Neural cell (in vitro differentiated cells): ENCODE measurements around the gene GDPD4. TPM values are rescaled to one million over a fixed set of nuclear protein-coding genes. Genes with fewer than 3 reads are reported as not detected.

ENCODE experiments used
- H2AFZ ChIP-seq: fragments of 200-600, 300-800 bp; sonication (generic), shearing (Covaris generic); 2 replicates; pipeline ENCODE4 v1.6.0; 2014; ENCODE audit warnings: low read depth, mild to moderate bottlenecking, antibody characterized with exemption, low read length, moderate library complexity
- H3F3A ChIP-seq: fragments of 200-600 bp; shearing (Covaris generic); 2 replicates; pipeline ENCODE4 v1.6.1; 2016; ENCODE audit warnings: mild to moderate bottlenecking, moderate library complexity, mixed read lengths, antibody characterized with exemption, low read length; ENCODE audit not compliant: insufficient read depth, poor library complexity, severe bottlenecking
- H3K27ac ChIP-seq: fragments of 200-600, 300-800 bp; sonication (generic), shearing (Covaris generic); 2 replicates; pipeline ENCODE4 v1.5.1; 2014; ENCODE audit warnings: mild to moderate bottlenecking, low read length, moderate library complexity
- H3K27me3 ChIP-seq: fragments of 300-800, 200-600 bp; sonication (generic), shearing (Covaris generic); 2 replicates; pipeline ENCODE4 v1.6.0; 2014; ENCODE audit warnings: mild to moderate bottlenecking, low read depth, low read length, moderate library complexity; ENCODE audit not compliant: insufficient read depth
- H3K36me3 ChIP-seq: fragments of 300-800, 200-600 bp; sonication (generic), shearing (Covaris generic); 2 replicates; pipeline ENCODE4 v1.5.1; 2014; ENCODE audit warnings: mild to moderate bottlenecking, antibody characterized with exemption, low read length, moderate library complexity; ENCODE audit not compliant: insufficient read depth
- H3K4me2 ChIP-seq: fragments of 300-800, 200-600 bp; sonication (generic), shearing (Covaris generic); 2 replicates; pipeline ENCODE4 v1.6.0; 2014; ENCODE audit warnings: mild to moderate bottlenecking, low read length
- H3K4me3 ChIP-seq: fragments of 300-800, 200-600 bp; sonication (generic), shearing (Covaris generic); 2 replicates; pipeline ENCODE4 v1.5.1; 2014; ENCODE audit warnings: mild to moderate bottlenecking, low read length, moderate library complexity
- H3K79me2 ChIP-seq: fragments of 200-600 bp; shearing (Covaris generic); replicated peaks from 2 replicates; pipeline ENCODE4 v1.6.0; 2014; ENCODE audit warnings: mild to moderate bottlenecking, low read length, moderate library complexity; ENCODE audit not compliant: insufficient read depth
- H3K9ac ChIP-seq: fragments of 300-800, 200-600 bp; sonication (generic), shearing (Covaris generic); 2 replicates; pipeline ENCODE4 v1.6.1; 2016; ENCODE audit warnings: mild to moderate bottlenecking, low read length, mixed read lengths
- H3K9me2 ChIP-seq: fragments of 200-600 bp; shearing (Covaris generic); 2 replicates; pipeline ENCODE4 v1.6.1; 2016; ENCODE audit warnings: mild to moderate bottlenecking, low read length, mixed read lengths; ENCODE audit not compliant: insufficient read depth
- H3K9me3 ChIP-seq: fragments of 200-600, 300-800 bp; sonication (generic), shearing (Covaris generic); 2 replicates; pipeline ENCODE4 v1.6.1; 2016; ENCODE audit warnings: mild to moderate bottlenecking, mixed run types, low read length, moderate library complexity, mixed read lengths
- H4K20me1 ChIP-seq: fragments of 200-600 bp; shearing (Covaris generic); 2 replicates; pipeline ENCODE4 v1.6.1; 2016; ENCODE audit warnings: mild to moderate bottlenecking, mixed run types; ENCODE audit not compliant: insufficient read depth
- CTCF ChIP-seq: fragments of 450-650 bp; IDR thresholded peaks from 2 replicates; pipeline ENCODE4 v1.5.1; 2014; ENCODE audit warnings: antibody characterized with exemption, mild to moderate bottlenecking, moderate library complexity; ENCODE audit not compliant: poor library complexity, severe bottlenecking
- EP300 ChIP-seq: fragments of 450-650 bp; conservative IDR thresholded peaks from 2 replicates; pipeline ENCODE4 v1.6.1; 2014; ENCODE audit warnings: antibody characterized with exemption, mild to moderate bottlenecking, moderate library complexity; ENCODE audit not compliant: poor library complexity, severe bottlenecking
- EZH2 ChIP-seq: fragments of 200-600, 300-800 bp; shearing (Covaris generic), sonication (generic); IDR thresholded peaks from 2 replicates; pipeline ENCODE4 v1.6.1; 2014; ENCODE audit warnings: antibody characterized with exemption, low read length, borderline replicate concordance, mild to moderate bottlenecking; ENCODE audit not compliant: insufficient read depth, poor library complexity, severe bottlenecking
- MXI1 ChIP-seq: fragments of 450-650 bp; conservative IDR thresholded peaks from 2 replicates; pipeline ENCODE4 v1.6.1; 2014; ENCODE audit warnings: antibody characterized with exemption, mild to moderate bottlenecking; ENCODE audit not compliant: poor library complexity, severe bottlenecking
- POLR2AphosphoS5 ChIP-seq: IDR thresholded peaks from 2 replicates; pipeline ENCODE4 v1.6.1; 2012
- RAD21 ChIP-seq: fragments of 450-650 bp; conservative IDR thresholded peaks from 2 replicates; pipeline ENCODE4 v1.6.1; 2014; ENCODE audit warnings: antibody characterized with exemption, mild to moderate bottlenecking, moderate library complexity
- REST ChIP-seq: IDR thresholded peaks from 2 replicates; pipeline ENCODE4 v1.6.1; 2012; ENCODE audit warnings: borderline replicate concordance
- SMC3 ChIP-seq: fragments of 450-650 bp; conservative IDR thresholded peaks from 2 replicates; pipeline ENCODE4 v1.6.1; 2014; ENCODE audit warnings: antibody characterized with exemption, mild to moderate bottlenecking, moderate library complexity; ENCODE audit not compliant: poor library complexity
- TAF1 ChIP-seq: IDR thresholded peaks from 2 replicates; pipeline ENCODE4 v1.6.1; 2012; ENCODE audit warnings: low read depth
- polyA plus RNA-seq: library from polyadenylated mRNA; depleted of rRNA; stranded (reverse); fragments of >200 nt; gene quantifications from 2 replicates; pipeline ENCODE4 v1.2.3, GENCODE V29; 2014

Gene GDPD4
- polyA plus RNA-seq, 1 donor from 2014 or later: not detected

- H3K27ac ChIP-seq: no peak overlapping the region
- no peaks in the 10 kb centered on the region for H3K9me3 ChIP-seq
- H3K27me3 ChIP-seq: no peaks in the 10 kb centered on the region
- no peak for TF ChIP-seq POLR2AphosphoS5
- TF ChIP-seq EP300: no peak
- TF ChIP-seq TAF1: no peak
- TF ChIP-seq SMC3: no peak
- TF ChIP-seq CTCF: no peak
- TF ChIP-seq EZH2: no peak
- TF ChIP-seq RAD21: no peak
- no peak for TF ChIP-seq REST
- no peak for TF ChIP-seq MXI1
- no peaks in the 10 kb centered on the region for H3K79me2 ChIP-seq
- H3F3A ChIP-seq: no peaks in the 10 kb centered on the region
- H2AFZ ChIP-seq: no peak overlapping the region
- H3K4me2 ChIP-seq: no peak overlapping the region
- H3K9me2 ChIP-seq: no peaks in the 10 kb centered on the region
- no peaks in the 10 kb centered on the region for H3K36me3 ChIP-seq
- H4K20me1 ChIP-seq: no peaks in the 10 kb centered on the region
- H3K9ac ChIP-seq: no peak overlapping the region
- H3K4me3 ChIP-seq: no peak overlapping the region
Observed at GRCh38 chr11:77244277-77245027, 57.0 kb downstream of the GDPD4 start.

- Histone ChIP-seq H3K79me2 (no peaks in the 10 kb centered on the region), H3K4me2 (no peak overlapping the region)
Observed at GRCh38 chr11:77236901-77237300, 64.6 kb downstream of the GDPD4 start.

More at GRCh38 chr11:77236901-77237300, 64.6 kb downstream of the GDPD4 start:
- H3F3A ChIP-seq: no peaks in the 10 kb centered on the region
- no peaks in the 10 kb centered on the region for H3K9me2 ChIP-seq
- no peaks in the 10 kb centered on the region for H3K9me3 ChIP-seq
- H2AFZ ChIP-seq: no peak overlapping the region
- H4K20me1 ChIP-seq: no peaks in the 10 kb centered on the region
- no peak for TF ChIP-seq RAD21
- TF ChIP-seq CTCF: no peak
- TF ChIP-seq TAF1: no peak
- no peak for TF ChIP-seq EZH2
- TF ChIP-seq REST: no peak
- TF ChIP-seq SMC3: no peak
- TF ChIP-seq MXI1: no peak
- H3K27me3 ChIP-seq: no peaks in the 10 kb centered on the region
- no peak overlapping the region for H3K27ac ChIP-seq
- H3K4me3 ChIP-seq: no peak overlapping the region
- H3K9ac ChIP-seq: no peak overlapping the region
- no peaks in the 10 kb centered on the region for H3K36me3 ChIP-seq
